Neutrophil (primary cell): ENCODE results near the gene VRTN.

Source experiments
- H3K27ac ChIP-seq: fragments of 200-600 bp; sonication (generic); 2 replicates; pipeline ENCODE4 v1.5.1; 2016; ENCODE audit warnings: mild to moderate bottlenecking, moderate library complexity
- H3K27me3 ChIP-seq: fragments of 200-600 bp; sonication (generic); 2 replicates; pipeline ENCODE4 v1.6.0; 2016; ENCODE audit warnings: mild to moderate bottlenecking
- H3K36me3 ChIP-seq: fragments of 200-600 bp; sonication (generic); 2 replicates; pipeline ENCODE4 v1.5.1; 2017
- H3K4me1 ChIP-seq, 2 experiments: fragments of 200-600 bp in 1 of 2; sonication (generic) in 1 of 2; 1 replicate in 1 of 2; 2 replicates in 1 of 2; pipeline versions ENCODE4 v1.5.1 to v1.6.1; 2013 to 2016; ENCODE audit warnings: low read depth in 1 of 2, low read length in 1 of 2, mild to moderate bottlenecking in 1 of 2, moderate library complexity in 1 of 2; ENCODE audit not compliant: control insufficient read depth in 1 of 2, insufficient read depth in 1 of 2
- H3K4me3 ChIP-seq, 2 experiments: fragments of 200-600 bp in 1 of 2; sonication (generic) in 1 of 2; 1 replicate in 1 of 2; 2 replicates in 1 of 2; pipeline ENCODE4 v1.5.1; 2013 to 2016; ENCODE audit warnings: low read depth in 1 of 2, low read length in 1 of 2, mild to moderate bottlenecking in 1 of 2, moderate library complexity in 1 of 2
- H3K9me3 ChIP-seq: fragments of 200-600 bp; sonication (generic); 2 replicates; pipeline ENCODE4 v1.5.1; 2016
- TF ChIP-seq, protein P1 (sequence below): fragments of 200-600 bp; sonication (generic); IDR thresholded peaks from 2 replicates; pipeline ENCODE4 v1.5.1; 2016; ENCODE audit warnings: antibody characterized with exemption

Gene VRTN

DNA sequence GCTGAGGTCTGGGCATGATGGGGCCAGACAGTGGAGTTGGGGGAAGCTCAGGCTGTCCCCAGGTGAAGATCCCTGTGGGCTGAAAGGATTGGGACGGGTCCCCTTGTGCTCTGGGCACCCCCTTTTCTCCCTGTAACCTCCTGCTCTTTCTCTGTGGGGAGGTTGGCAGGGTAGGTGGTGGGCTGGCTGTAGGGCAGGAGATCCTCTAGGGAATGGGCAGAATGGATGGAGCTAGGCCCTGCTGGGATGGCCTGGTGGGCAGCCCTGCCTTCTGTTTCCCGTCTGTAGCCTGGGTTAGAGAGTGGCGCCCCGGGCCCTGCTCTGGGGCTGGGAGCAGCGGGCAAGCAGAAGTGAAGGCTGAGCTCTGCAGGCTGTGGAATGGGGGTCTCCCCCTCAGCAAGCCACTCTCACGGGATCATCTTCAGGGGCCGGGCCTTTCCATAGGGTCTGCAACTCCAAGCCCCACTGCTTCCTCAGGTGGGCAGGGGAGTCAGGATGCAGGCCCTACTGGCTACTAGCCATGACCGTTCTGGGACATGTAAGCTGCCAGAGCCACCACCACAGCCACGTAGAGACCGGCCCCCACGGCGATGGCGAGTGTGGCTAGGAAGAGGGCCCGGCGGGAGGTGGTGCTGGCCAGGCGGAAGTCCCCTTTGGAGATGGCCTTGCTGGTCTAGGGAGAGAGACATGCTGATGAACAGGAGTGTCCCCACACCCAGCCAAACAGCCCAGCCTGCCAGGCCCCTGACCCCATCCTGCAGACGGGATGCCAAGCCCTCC, 58.9 kb downstream of the VRTN start:
- H3K4me3 ChIP-seq: no peak overlapping the region
- H3K9me3 ChIP-seq: no peaks in the 10 kb centered on the region
- peaks cover 6% of the 10 kb centered on the region for H3K27me3 ChIP-seq
- no peaks in the 10 kb centered on the region for H3K4me1 ChIP-seq
- H3K27ac ChIP-seq: no peak overlapping the region
- H3K36me3 ChIP-seq: no peaks in the 10 kb centered on the region
- TF ChIP-seq, protein P1, sequence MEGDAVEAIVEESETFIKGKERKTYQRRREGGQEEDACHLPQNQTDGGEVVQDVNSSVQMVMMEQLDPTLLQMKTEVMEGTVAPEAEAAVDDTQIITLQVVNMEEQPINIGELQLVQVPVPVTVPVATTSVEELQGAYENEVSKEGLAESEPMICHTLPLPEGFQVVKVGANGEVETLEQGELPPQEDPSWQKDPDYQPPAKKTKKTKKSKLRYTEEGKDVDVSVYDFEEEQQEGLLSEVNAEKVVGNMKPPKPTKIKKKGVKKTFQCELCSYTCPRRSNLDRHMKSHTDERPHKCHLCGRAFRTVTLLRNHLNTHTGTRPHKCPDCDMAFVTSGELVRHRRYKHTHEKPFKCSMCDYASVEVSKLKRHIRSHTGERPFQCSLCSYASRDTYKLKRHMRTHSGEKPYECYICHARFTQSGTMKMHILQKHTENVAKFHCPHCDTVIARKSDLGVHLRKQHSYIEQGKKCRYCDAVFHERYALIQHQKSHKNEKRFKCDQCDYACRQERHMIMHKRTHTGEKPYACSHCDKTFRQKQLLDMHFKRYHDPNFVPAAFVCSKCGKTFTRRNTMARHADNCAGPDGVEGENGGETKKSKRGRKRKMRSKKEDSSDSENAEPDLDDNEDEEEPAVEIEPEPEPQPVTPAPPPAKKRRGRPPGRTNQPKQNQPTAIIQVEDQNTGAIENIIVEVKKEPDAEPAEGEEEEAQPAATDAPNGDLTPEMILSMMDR: no peak

DNA sequence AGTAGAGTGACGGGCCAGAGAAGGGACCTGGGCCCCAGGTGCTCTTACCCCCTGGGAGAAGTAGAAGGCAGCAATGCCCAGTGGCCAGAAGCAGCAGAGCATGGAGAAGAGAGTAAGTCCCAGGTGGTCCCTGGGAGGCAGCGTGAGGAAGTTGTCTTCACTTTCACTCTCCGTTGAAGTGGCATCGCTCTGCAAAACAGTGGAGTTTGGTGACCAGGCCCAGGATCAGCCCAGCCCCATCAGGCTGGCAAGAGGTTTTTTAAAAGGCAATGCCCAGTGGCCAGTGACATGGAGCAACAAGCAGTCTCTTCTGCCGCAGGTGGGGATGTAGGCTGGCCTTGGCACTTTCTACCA, 59.5 kb downstream of the VRTN start:
- TF ChIP-seq, protein P1: no peak
- H3K27me3 ChIP-seq: peaks cover under 1% of the 10 kb centered on the region
- H3K9me3 ChIP-seq: no peaks in the 10 kb centered on the region

DNA sequence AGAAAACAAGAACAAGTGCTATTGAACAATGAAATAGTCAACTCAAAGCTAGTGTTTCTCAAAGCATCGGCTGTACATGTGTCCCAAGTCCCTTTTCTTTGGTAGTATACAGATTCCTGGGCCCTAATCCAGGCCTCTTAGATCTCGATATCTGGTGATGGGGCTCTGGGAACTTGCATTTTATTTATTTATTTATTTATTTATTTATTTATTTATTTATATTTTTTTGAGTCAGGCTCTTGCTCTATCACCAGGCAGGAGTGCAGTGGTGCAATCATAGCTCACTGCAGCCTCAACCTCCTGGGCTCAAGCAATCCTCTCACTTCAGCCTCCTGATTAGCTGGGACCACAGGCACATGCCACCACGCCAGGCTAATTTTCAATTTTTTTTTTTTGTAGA, 60.6 kb downstream of the VRTN start:
- TF ChIP-seq, protein P1: no peak
- H3K9me3 ChIP-seq: no peaks in the 10 kb centered on the region

More for the DNA sequence above, 59.5 kb downstream of the VRTN start:
- no peak overlapping the region for H3K4me3 ChIP-seq
- no peaks in the 10 kb centered on the region for H3K4me1 ChIP-seq
- H3K27ac ChIP-seq: no peak overlapping the region
- no peaks in the 10 kb centered on the region for H3K36me3 ChIP-seq

DNA sequence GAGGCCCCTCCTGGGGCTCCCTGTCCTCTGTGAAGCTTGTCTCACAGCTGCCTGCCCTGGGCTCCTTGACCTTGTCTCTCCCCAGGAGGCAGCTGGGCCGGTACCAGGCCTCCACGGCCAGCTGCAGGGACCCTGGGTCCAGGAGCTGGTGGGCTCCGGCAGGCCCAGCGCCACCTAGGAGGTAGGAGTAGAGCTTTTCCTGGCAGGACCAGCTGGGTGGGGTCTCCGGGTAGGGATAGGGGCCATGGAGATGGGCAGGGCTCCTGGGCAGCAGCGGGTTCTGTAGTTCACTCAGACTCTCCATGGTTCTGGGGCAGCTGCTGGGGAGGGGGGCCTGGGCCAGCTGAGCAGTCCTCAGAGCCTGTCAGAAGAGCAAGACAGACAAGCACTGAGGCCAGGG, 61.2 kb downstream of the VRTN start:
- Histone ChIP-seq H3K36me3 (no peaks in the 10 kb centered on the region), H3K27me3 (peaks cover 9% of the 10 kb centered on the region), H3K9me3 (no peaks in the 10 kb centered on the region), H3K4me1 (no peaks in the 10 kb centered on the region), H3K27ac (no peak overlapping the region), H3K4me3 (no peak overlapping the region)
- TF ChIP-seq, protein P1: no peak

More for the DNA sequence above, 60.6 kb downstream of the VRTN start:
- peaks cover 4% of the 10 kb centered on the region for H3K27me3 ChIP-seq
- H3K36me3 ChIP-seq: no peaks in the 10 kb centered on the region
- no peaks in the 10 kb centered on the region for H3K4me1 ChIP-seq
- no peak overlapping the region for H3K4me3 ChIP-seq
- H3K27ac ChIP-seq: no peak overlapping the region
